ENCODE results near the gene BTNL8. TPM values are rescaled to one million over a fixed set of nuclear protein-coding genes. Genes with fewer than 3 reads are reported as not detected.

Gene BTNL8
- total and polyA plus RNA-seq, 2 of the 13 experiments (the other 11 are each of a cell fraction or from before 2014, with no cell fraction given) = not detected

DNA sequence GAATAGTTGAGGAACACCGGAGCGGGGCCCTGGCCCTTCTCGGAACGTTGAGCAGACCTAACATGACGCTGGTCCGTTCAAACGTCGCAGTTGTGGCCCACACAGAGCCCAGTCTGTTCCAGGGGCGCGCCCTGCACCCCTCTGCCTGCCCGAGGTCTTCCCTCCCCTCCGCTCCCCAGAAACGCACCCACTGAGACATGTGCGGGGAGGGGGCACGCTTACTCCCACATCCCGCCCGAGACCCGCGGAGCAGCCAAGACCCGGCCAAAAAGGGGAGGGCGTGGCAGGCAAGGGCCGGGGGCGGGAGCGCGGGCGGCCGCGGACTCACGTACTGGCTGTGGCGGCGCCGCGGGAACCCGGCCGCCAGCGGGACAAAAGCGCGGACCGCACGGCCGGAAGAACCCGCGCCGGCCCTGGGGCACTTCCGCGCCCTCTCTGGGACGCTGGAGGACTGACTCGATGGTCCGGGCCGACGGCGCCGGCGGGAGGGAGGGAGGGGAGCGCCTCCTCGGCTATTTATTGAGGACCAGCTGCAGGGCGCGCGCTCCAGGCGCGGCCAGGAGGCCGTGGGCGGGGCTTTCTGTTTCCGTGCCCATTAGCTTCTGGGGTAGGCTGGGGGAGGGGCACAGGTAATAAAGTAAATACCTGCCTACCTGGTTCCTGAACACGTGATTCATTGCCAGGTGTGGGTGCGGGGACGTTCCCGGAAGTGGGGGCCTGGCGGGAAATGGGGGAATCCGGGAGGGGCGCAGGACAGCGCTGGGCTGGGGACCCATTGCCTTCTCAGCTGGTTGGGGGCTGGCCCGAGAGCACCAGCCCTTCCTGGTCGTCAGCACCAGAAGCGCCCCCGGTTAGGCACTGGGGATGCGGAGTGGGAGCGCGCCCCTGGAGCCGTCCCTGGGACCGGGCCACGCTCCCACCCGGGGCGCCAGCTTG is 37.8 kb upstream of the BTNL8 start, which contains the start of gene ZFP62 (continued):
- TF ChIP-seq, protein P1, sequence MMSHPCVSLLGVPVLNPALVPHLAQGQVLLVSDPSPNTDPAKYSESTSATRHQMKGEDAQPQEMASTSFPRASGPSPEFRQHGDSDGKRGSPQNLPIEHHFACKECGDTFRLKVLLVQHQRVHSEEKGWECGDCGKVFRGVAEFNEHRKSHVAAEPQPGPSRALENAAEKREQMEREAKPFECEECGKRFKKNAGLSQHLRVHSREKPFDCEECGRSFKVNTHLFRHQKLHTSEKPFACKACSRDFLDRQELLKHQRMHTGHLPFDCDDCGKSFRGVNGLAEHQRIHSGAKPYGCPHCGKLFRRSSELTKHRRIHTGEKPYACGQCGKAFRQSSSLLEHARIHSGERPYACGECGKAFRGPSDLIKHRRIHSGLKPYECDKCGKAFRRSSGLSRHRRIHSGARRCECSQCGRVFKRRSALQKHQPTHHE (CRISPR knock-in tag; IDR thresholded peaks at IDR 0.05; ENCODE audit: borderline replicate concordance) = peak; percentile 66; the same call in 1 of the 2 replicates
- no peak for TF ChIP-seq ETV6 (CRISPR knock-in tag; conservative IDR thresholded peaks at IDR 0.05)
- no peak for TF ChIP-seq ATF1 (CRISPR knock-in tag; IDR thresholded peaks at IDR 0.05)
- TF ChIP-seq EZH2 (conservative IDR thresholded peaks at IDR 0.05; ENCODE audit: low read depth, low read length) = no peak
- 0 out of 2 replicates have a peak, but pooled peaks have one; percentile 47 for TF ChIP-seq ZNF354B (CRISPR knock-in tag; IDR thresholded peaks at IDR 0.05)
- TF ChIP-seq HNRNPUL1 (IDR thresholded peaks at IDR 0.05; ENCODE audit: low read depth, low read length) = no peak
- TF ChIP-seq, protein P2, sequence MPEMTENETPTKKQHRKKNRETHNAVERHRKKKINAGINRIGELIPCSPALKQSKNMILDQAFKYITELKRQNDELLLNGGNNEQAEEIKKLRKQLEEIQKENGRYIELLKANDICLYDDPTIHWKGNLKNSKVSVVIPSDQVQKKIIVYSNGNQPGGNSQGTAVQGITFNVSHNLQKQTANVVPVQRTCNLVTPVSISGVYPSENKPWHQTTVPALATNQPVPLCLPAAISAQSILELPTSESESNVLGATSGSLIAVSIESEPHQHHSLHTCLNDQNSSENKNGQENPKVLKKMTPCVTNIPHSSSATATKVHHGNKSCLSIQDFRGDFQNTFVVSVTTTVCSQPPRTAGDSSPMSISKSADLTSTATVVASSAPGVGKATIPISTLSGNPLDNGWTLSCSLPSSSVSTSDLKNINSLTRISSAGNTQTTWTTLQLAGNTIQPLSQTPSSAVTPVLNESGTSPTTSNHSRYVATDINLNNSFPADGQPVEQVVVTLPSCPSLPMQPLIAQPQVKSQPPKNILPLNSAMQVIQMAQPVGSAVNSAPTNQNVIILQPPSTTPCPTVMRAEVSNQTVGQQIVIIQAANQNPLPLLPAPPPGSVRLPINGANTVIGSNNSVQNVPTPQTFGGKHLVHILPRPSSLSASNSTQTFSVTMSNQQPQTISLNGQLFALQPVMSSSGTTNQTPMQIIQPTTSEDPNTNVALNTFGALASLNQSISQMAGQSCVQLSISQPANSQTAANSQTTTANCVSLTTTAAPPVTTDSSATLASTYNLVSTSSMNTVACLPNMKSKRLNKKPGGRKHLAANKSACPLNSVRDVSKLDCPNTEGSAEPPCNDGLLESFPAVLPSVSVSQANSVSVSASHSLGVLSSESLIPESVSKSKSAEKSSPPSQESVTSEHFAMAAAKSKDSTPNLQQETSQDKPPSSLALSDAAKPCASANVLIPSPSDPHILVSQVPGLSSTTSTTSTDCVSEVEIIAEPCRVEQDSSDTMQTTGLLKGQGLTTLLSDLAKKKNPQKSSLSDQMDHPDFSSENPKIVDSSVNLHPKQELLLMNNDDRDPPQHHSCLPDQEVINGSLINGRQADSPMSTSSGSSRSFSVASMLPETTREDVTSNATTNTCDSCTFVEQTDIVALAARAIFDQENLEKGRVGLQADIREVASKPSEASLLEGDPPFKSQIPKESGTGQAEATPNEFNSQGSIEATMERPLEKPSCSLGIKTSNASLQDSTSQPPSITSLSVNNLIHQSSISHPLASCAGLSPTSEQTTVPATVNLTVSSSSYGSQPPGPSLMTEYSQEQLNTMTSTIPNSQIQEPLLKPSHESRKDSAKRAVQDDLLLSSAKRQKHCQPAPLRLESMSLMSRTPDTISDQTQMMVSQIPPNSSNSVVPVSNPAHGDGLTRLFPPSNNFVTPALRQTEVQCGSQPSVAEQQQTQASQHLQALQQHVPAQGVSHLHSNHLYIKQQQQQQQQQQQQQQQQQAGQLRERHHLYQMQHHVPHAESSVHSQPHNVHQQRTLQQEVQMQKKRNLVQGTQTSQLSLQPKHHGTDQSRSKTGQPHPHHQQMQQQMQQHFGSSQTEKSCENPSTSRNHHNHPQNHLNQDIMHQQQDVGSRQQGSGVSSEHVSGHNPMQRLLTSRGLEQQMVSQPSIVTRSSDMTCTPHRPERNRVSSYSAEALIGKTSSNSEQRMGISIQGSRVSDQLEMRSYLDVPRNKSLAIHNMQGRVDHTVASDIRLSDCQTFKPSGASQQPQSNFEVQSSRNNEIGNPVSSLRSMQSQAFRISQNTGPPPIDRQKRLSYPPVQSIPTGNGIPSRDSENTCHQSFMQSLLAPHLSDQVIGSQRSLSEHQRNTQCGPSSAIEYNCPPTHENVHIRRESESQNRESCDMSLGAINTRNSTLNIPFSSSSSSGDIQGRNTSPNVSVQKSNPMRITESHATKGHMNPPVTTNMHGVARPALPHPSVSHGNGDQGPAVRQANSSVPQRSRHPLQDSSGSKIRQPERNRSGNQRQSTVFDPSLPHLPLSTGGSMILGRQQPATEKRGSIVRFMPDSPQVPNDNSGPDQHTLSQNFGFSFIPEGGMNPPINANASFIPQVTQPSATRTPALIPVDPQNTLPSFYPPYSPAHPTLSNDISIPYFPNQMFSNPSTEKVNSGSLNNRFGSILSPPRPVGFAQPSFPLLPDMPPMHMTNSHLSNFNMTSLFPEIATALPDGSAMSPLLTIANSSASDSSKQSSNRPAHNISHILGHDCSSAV (CRISPR knock-in tag; IDR thresholded peaks at IDR 0.05; ENCODE audit: borderline replicate concordance) = no peak
- TF ChIP-seq, protein P3, sequence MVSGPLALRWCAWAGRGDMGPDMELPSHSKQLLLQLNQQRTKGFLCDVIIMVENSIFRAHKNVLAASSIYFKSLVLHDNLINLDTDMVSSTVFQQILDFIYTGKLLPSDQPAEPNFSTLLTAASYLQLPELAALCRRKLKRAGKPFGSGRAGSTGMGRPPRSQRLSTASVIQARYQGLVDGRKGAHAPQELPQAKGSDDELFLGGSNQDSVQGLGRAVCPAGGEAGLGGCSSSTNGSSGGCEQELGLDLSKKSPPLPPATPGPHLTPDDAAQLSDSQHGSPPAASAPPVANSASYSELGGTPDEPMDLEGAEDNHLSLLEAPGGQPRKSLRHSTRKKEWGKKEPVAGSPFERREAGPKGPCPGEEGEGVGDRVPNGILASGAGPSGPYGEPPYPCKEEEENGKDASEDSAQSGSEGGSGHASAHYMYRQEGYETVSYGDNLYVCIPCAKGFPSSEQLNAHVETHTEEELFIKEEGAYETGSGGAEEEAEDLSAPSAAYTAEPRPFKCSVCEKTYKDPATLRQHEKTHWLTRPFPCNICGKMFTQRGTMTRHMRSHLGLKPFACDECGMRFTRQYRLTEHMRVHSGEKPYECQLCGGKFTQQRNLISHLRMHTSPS (CRISPR knock-in tag; IDR thresholded peaks at IDR 0.05; ENCODE audit: low read depth) = no peak; the same call in 1 of the 2 replicates
- no peak for TF ChIP-seq NFYC (CRISPR knock-in tag; IDR thresholded peaks at IDR 0.05)
- TF ChIP-seq POLR2AphosphoS2 (IDR thresholded peaks at IDR 0.05; ENCODE audit: low read depth, low read length) = no peak
- TF ChIP-seq ZNF510 (CRISPR knock-in tag; IDR thresholded peaks at IDR 0.05; ENCODE audit: low read depth) = 0 out of 2 replicates have a peak, but pooled peaks have one; percentile 66
- no peak for TF ChIP-seq KAT7 (CRISPR knock-in tag; IDR thresholded peaks at IDR 0.05; ENCODE audit: borderline replicate concordance)
- no peak for TF ChIP-seq SETDB1 (CRISPR knock-in tag; IDR thresholded peaks at IDR 0.05; ENCODE audit: borderline replicate concordance)
- no peak; the same call in 1 of the 2 replicates for TF ChIP-seq ZNF331 (CRISPR knock-in tag; IDR thresholded peaks at IDR 0.05)
- TF ChIP-seq, protein P4, sequence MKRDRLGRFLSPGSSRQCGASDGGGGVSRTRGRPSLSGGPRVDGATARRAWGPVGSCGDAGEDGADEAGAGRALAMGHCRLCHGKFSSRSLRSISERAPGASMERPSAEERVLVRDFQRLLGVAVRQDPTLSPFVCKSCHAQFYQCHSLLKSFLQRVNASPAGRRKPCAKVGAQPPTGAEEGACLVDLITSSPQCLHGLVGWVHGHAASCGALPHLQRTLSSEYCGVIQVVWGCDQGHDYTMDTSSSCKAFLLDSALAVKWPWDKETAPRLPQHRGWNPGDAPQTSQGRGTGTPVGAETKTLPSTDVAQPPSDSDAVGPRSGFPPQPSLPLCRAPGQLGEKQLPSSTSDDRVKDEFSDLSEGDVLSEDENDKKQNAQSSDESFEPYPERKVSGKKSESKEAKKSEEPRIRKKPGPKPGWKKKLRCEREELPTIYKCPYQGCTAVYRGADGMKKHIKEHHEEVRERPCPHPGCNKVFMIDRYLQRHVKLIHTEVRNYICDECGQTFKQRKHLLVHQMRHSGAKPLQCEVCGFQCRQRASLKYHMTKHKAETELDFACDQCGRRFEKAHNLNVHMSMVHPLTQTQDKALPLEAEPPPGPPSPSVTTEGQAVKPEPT (CRISPR knock-in tag; IDR thresholded peaks at IDR 0.05; ENCODE audit: low read depth) = peak; percentile 85; the same call in 1 of the 2 replicates

Measured in HepG2 (cell line).